GM19468 (cell line): ENCODE measurements around the gene RASGRP1.
"Not testable (repeated sequence)": the region's sequence is repeated elsewhere in the genome, so short reads cannot be mapped to it uniquely, and the experiment has no call there.

Experiments used
- ATAC-seq: cut with Tn5 transposase; IDR thresholded peaks from one replicate; pipeline ENCODE4 v1.9.1; 2021; ENCODE audit warnings: mild to moderate bottlenecking, moderate library complexity, moderate number of reproducible peaks; ENCODE audit not compliant: unreplicated experiment; ENCODE audit errors: extremely low read depth

Gene RASGRP1

GRCh38 chr15:38564557-38565286, at the start of gene RASGRP1:
RASGRP1 (minus strand) TSS chr15:38564814; CDS start chr15:38564628, 186 bp downstream.
- ATAC-seq: peak; percentile 48

GRCh38 chr15:38613085-38613484, 48.5 kb upstream of the RASGRP1 start:
- no peak for ATAC-seq

GRCh38 chr15:38612159-38612863, 47.7 kb upstream of the RASGRP1 start:
- ATAC-seq: no peak

- ATAC-seq: no peak
Observed at GRCh38 chr15:38611228-38611627, 46.6 kb upstream of the RASGRP1 start.

GRCh38 chr15:38610748-38611147, 46.1 kb upstream of the RASGRP1 start:
- ATAC-seq: no peak

GRCh38 chr15:38609097-38609738, 44.6 kb upstream of the RASGRP1 start:
- ATAC-seq: no peak

- no peak for ATAC-seq
Observed at GRCh38 chr15:38608682-38609081, 44.1 kb upstream of the RASGRP1 start.

- ATAC-seq: no peak
Observed at GRCh38 chr15:38605744-38606143, 41.1 kb upstream of the RASGRP1 start.

GRCh38 chr15:38603672-38604071, 39.1 kb upstream of the RASGRP1 start:
- ATAC-seq: no peak

- no peak for ATAC-seq
Observed at GRCh38 chr15:38602910-38603670, 38.5 kb upstream of the RASGRP1 start.

- no peak for ATAC-seq
Observed at GRCh38 chr15:38600236-38600635, 35.6 kb upstream of the RASGRP1 start.

GRCh38 chr15:38598749-38599148, 34.1 kb upstream of the RASGRP1 start:
- no peak for ATAC-seq

GRCh38 chr15:38597219-38597800, 32.7 kb upstream of the RASGRP1 start:
- ATAC-seq: no peak

GRCh38 chr15:38593524-38593923, 28.9 kb upstream of the RASGRP1 start:
- no peak for ATAC-seq

GRCh38 chr15:38589502-38589901, 24.9 kb upstream of the RASGRP1 start:
- no peak for ATAC-seq

- no peak for ATAC-seq
Observed at GRCh38 chr15:38588672-38589071, 24.1 kb upstream of the RASGRP1 start.

- no peak for ATAC-seq
Observed at GRCh38 chr15:38587214-38587613, 22.6 kb upstream of the RASGRP1 start.

GRCh38 chr15:38586005-38586404, 21.4 kb upstream of the RASGRP1 start:
- ATAC-seq: not testable (repeated sequence)

GRCh38 chr15:38578626-38579025, 14.0 kb upstream of the RASGRP1 start:
- ATAC-seq: no peak

- no peak for ATAC-seq
Observed at GRCh38 chr15:38577424-38577987, 12.9 kb upstream of the RASGRP1 start.
